HG03108 (cell line): ENCODE results near the gene SYNE4.
"Not testable (repeated sequence)": the region's sequence is repeated elsewhere in the genome, so short reads cannot be mapped to it uniquely, and the experiment has no call there.

ENCODE experiments used
- ATAC-seq: cut with Tn5 transposase; IDR thresholded peaks from one replicate; pipeline ENCODE4 v1.9.1; 2021; ENCODE audit warnings: moderate library complexity; ENCODE audit not compliant: unreplicated experiment

Gene SYNE4

DNA sequence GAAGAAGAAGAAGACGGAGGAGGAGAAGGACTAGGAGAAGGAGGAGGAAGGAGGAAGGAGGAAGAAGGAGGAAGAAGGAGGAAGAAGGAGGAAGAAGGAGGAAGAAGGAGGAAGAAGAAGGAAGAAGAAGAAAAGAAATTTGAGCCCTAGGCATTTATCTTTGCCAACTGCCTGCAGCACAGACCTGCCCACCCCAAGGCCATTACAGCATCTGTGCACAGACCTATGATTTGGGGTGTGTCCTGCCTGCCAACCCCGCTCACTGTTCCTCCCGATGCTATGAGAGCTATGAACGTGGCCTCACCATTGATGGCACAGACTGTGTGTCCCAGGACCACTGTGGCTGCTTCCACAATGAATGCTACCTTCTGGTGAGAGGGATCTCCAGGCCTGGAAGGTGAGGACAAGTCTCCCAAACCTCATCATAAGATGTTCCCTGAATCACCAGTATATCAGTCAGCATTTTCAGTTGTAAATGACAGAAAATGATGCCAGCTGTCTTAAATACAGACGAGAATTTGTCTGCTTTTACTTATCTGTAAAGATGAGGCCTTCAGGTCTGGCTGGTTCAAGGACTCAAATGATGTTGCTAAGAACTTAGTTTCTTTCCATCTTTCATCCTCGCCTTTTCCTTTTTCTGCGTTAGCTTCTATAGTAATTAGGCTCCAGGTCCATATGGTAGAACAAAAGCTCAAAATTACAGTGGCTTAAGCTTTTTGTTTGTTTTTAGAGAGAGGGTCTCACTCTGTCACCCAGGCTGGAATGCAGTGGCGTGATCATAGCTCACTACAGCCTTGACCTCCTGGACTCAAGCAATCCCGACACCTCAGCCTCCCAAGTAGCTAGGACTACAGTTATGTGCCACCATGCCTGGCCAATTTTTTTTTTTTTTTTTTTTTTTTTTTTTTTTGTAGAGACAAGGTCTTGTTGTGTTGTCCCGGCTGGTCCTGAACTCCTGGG, 17.6 kb downstream of the SYNE4 start:
- no peak for ATAC-seq

DNA sequence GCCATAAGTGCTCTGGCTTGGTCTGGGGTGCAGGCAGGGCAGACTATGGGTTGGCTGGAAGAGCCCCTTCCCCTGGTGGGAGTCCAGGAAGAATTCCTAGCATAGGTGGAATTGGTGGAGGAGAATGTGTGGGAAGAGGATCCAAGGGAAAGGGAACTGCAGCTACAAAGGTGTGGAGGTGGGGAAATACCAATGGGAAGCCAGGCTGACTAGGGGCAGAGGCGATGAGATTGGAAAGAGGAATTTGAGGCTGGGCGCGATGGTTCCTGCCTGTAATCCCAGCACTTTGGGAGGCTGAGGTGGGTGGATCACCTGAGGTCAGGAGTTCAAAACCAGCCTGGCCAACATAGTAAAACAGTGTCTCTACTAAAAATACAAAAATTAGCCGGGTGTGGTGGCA, 18.5 kb downstream of the SYNE4 start:
- ATAC-seq, result no peak

DNA sequence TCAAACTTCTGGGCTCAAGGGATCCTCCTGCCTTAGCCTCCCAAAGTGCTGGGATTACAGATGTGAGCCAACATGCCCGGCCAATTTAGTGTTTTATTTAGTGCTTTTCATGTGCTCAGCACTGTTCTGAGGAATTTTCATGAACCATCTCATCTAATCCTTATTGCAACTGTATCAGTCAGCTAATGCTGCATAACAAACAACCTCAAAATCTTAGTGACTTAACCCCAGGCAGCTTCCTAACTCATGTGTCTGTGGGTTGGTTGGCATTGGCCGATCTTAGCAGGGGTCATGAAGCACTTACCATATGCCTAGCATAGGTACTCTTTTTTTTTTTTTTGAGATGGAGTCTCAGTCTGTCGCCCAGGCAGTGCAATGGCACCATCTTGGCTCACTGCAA, 19.8 kb downstream of the SYNE4 start:
- ATAC-seq, result no peak

GRCh38 chr19:35987571-35987896, 21.1 kb downstream of the SYNE4 start:
- ATAC-seq, result no peak

GRCh38 chr19:35986664-35987570, 21.7 kb downstream of the SYNE4 start:
- ATAC-seq, result no peak

- no peak for ATAC-seq
Measured at GRCh38 chr19:35986111-35986510, 22.5 kb downstream of the SYNE4 start.

GRCh38 chr19:35983177-35983576, 25.4 kb downstream of the SYNE4 start:
- ATAC-seq, result no peak

DNA sequence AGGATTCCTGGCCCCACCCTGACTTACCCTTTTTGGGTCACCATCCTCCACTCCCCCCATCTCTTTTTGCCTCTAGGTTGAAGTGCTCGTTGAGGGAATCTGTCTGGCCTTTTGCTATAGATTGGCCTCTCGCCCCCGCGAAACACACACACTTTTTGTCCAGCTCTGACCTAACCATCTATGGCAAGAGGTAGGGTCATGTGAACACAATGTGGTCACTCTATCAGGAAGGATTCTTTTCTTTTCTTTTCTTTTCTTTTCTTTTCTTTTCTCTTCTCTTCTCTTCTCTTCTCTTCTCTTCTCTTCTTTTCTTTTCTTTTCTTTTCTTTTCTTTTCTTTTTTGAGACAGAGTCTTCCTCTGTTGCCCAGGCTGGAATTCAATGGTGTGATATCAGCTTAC, 27.6 kb downstream of the SYNE4 start:
- not testable (repeated sequence) for ATAC-seq

DNA sequence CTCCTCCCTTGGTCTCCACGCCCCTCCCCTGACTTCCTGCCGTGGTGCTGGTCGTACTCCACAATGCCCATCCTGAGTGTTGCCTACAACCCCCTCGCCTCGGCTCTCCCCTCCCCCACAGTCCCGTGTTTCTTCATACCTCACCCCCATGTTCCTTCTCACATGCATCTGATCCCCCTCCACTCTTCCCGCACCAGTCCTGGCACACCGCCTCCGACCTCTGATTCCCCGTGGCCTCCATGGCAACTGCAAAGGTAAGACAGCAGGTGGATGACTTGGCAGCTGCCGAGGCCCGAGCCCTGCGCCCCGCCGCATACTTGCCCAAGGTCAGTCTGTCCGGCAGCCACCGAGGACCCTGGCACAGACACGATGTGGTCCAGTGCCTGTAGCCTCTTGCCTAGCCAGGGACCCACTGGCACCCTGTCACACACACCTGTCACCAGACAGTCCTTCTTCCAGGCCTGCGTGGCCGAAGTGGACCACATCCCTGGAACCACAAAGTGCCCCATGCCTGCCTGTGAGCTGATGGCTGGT, 29.7 kb downstream of the SYNE4 start:
- ATAC-seq, result no peak

DNA sequence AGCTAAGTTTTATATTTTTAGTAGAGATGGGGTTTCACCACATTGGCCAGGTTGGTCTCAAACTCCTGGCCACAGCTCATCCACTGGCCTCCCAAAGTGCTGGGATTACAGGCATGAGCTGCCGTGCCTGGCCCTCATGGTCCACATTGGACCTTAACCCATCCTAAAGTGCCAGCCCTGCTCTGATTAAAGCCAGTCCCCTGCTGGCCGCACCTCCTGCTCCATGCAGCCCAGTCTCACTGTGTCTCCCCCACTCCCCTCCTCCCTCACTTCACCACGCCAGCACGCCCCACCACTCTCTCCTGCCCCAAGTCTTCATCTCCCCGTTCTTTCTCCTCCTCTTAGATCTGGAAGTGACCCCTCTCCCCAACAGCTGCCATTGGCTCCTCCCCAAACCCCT, 30.3 kb downstream of the SYNE4 start:
- ATAC-seq, result no peak

GRCh38 chr19:35977446-35978222, 31.0 kb downstream of the SYNE4 start:
- no peak for ATAC-seq

DNA sequence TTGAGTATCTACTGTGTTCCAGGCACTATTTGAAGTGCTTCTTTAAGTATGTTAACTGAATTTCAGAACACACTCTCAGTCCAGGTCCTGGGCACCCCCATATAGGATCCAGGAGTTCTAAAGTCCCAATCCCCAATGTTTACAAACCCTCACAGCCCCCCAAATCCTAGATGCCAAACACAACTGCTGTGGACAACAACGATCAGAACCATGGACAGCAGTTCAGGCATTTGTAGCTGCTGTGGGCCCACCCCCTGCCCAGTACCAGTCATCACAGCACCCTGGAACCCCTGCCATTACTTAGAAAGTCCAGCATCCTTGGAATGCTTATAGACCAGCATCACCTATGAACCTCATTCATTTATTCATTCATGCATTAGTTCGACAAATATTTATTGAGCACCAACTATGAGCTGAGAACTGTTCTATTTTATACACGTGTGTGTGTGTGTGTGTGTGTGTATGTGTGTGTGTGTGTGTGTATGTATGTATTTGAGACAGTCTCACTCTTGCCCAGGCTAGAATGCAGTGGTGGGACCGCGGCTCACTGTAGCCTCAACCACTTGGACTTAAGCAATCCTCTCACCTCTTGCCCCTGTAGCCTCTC, 32.9 kb downstream of the SYNE4 start:
- ATAC-seq, result no peak

- ATAC-seq, result no peak
Measured at GRCh38 chr19:35973487-35973886, 35.1 kb downstream of the SYNE4 start.

DNA sequence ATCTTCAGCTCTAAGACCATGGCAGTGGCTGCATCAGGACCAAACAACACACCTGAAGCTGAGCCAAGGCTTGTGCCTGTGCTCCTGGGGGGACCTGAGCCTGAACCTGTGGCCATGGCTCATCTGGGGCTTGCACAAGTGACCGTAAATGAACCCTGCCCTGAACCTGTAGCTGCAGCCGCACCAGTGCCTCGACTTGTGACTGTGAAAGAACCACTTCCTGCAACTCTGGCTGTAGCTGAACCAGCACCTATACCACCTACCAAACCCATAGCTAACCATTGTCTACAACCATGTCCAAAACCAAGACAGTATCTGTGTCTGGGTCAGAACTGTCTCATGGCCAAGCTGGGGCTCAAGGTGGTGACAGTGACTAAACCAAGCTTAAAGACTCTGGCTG, 41.8 kb downstream of the SYNE4 start:
- no peak for ATAC-seq

DNA sequence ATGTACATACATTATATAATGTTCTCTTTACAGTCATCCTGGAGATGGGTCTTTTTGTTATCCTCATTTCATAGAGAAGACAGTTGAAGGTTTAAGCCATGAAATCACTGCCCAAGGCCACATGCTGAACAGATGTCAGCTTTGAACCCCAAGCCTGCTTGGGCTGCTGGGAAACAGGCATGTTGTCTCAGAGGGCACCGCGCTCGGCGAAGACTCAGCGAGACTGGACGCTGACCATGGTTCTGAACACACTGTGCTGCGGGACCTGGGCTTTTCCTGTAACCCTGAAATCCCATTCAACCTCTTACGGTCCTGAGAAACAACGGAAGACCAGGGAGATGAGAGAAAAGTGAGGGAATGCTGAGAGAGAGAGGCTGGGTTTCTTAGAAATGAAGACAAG, 45.1 kb downstream of the SYNE4 start:
- no peak for ATAC-seq

GRCh38 chr19:35960432-35960972, 48.1 kb downstream of the SYNE4 start:
- ATAC-seq, result no peak

GRCh38 chr19:35959968-35960320, 48.7 kb downstream of the SYNE4 start:
- ATAC-seq, result no peak

GRCh38 chr19:35959040-35959967, 49.3 kb downstream of the SYNE4 start:
- ATAC-seq, result no peak

DNA sequence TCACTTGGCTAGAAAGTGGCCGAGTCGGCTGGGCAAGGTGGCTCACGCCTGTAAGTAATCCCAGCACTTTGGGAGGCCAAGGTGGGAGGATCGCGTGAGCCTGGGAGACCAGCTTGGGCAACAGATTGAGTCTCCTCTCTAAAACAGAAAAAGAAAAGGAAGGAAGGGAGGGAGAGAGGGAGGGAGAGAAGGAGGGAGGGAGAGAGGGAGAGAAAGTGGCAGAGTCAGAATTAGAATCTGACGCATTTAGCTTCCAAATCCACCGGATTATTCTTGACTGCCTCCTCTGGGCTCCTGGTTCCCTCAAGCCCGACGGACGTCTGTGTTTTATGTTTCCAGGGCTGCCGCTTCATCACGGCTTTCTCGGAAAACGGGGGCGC, 50.0 kb downstream of the SYNE4 start:
- no peak for ATAC-seq
